HEK293 (cell line): ENCODE results near the gene ZNF587B.
A peak's percentile ranks its signal among the peaks of the same experiment; 100 is the strongest.
"Not testable (repeated sequence)": the region's sequence is repeated elsewhere in the genome, so short reads cannot be mapped to it uniquely, and the experiment has no call there.

Experiments
- CTCF ChIA-PET: fragments of 350-600 bp; formaldehyde crosslinking; extraction: SDS; loops from one replicate; lab custom pipeline; 2021; ENCODE audit warnings: antibody characterized with exemption; lab: Yijun Ruan, JAX
- POLR2A ChIA-PET: fragments of 300-600 bp; formaldehyde crosslinking; extraction: SDS; loops from one replicate; lab custom pipeline; 2020; ENCODE audit warnings: antibody characterized with exemption, inconsistent platforms; lab: Yijun Ruan, JAX
- H3K27ac ChIP-seq: fragments of 200-500 bp; sonication (Bioruptor generic); 2 replicates; pipeline ENCODE4 v1.5.1; 2014; ENCODE audit warnings: low read depth, low read length, control low read depth, inconsistent platforms; ENCODE audit errors: extremely low read depth
- H3K36me3 ChIP-seq, 2 experiments: fragments of 200-500 bp in 1 of 2; sonication (Bioruptor generic) in 1 of 2; 1 replicate in 1 of 2; 2 replicates in 1 of 2; pipeline ENCODE4 v1.5.1; 2014 to 2017; ENCODE audit warnings: inconsistent platforms in 2 of 2, low read length in 2 of 2; ENCODE audit not compliant: control insufficient read depth in 2 of 2, insufficient read depth in 1 of 2
- H3K4me1 ChIP-seq: fragments of 200-500 bp; sonication (Bioruptor generic); 2 replicates; pipeline ENCODE4 v1.5.1; 2014; ENCODE audit warnings: mild to moderate bottlenecking, low read length, inconsistent platforms; ENCODE audit not compliant: control insufficient read depth, insufficient read depth
- H3K4me3 ChIP-seq: 2 replicates; pipeline ENCODE4 v1.5.1; 2011; ENCODE audit warnings: low read depth, mild to moderate bottlenecking, control low read depth, low read length, moderate library complexity
- H3K9me3 ChIP-seq: fragments of 200-500 bp; sonication (Bioruptor generic); 2 replicates; pipeline ENCODE4 v1.5.1; 2014; ENCODE audit warnings: low read depth, low read length, inconsistent platforms; ENCODE audit not compliant: control insufficient read depth, insufficient read depth
- HOXC10 ChIP-seq: sonication (generic); formaldehyde crosslinking; IDR thresholded peaks from 2 replicates; pipeline ENCODE4 v1.8.1; 2023; ENCODE audit warnings: mild to moderate bottlenecking, missing genetic modification reagents
- KLF7 ChIP-seq: fragments of 450-650 bp; formaldehyde crosslinking; IDR thresholded peaks from 2 replicates; pipeline ENCODE4 v1.5.1; 2016; ENCODE audit warnings: missing biosample characterization, missing genetic modification characterization, borderline replicate concordance
- SCRT2 ChIP-seq: fragments of 450-650 bp; formaldehyde crosslinking; IDR thresholded peaks from 2 replicates; pipeline ENCODE4 v1.5.1; 2016; ENCODE audit warnings: missing biosample characterization, missing genetic modification characterization
- ZBTB8A ChIP-seq: fragments of 450-650 bp; formaldehyde crosslinking; IDR thresholded peaks from 2 replicates; pipeline ENCODE4 v1.5.1; 2016; ENCODE audit warnings: missing biosample characterization, missing genetic modification characterization
- ZNF184 ChIP-seq: fragments of 450-650 bp; IDR thresholded peaks from 2 replicates; pipeline ENCODE4 v1.5.1; 2018; ENCODE audit warnings: missing biosample characterization, mild to moderate bottlenecking, missing genetic modification characterization
- ZNF19 ChIP-seq: fragments of 450-650 bp; formaldehyde crosslinking; IDR thresholded peaks from 2 replicates; pipeline ENCODE4; 2016; ENCODE audit warnings: missing biosample characterization, missing genetic modification characterization, low read depth
- ZNF302 ChIP-seq: fragments of 450-650 bp; formaldehyde crosslinking; IDR thresholded peaks from 2 replicates; pipeline ENCODE4 v1.5.1; 2016; ENCODE audit warnings: missing biosample characterization, missing genetic modification characterization, low read depth
- ZNF558 ChIP-seq: fragments of 450-650 bp; formaldehyde crosslinking; IDR thresholded peaks from 2 replicates; pipeline ENCODE4 v1.5.1; 2016; ENCODE audit warnings: missing biosample characterization, missing genetic modification characterization
- ZNF747 ChIP-seq: fragments of 450-650 bp; formaldehyde crosslinking; IDR thresholded peaks from 2 replicates; pipeline ENCODE4 v1.5.1; 2016; ENCODE audit warnings: missing biosample characterization, missing genetic modification characterization
- ZNF837 ChIP-seq: fragments of 450-650 bp; formaldehyde crosslinking; IDR thresholded peaks from 2 replicates; pipeline ENCODE4 v1.5.1; 2016; ENCODE audit warnings: missing biosample characterization, missing genetic modification characterization
- TF ChIP-seq, protein P1 (sequence below): fragments of 450-650 bp; formaldehyde crosslinking; conservative IDR thresholded peaks from 2 replicates; pipeline ENCODE4 v1.5.1; 2016; ENCODE audit warnings: low read depth, missing biosample characterization, missing genetic modification characterization
- TF ChIP-seq, protein P2 (sequence below): IDR thresholded peaks from 2 replicates; pipeline ENCODE4 v1.6.1; 2011; ENCODE audit warnings: mild to moderate bottlenecking, low read depth, low read length, borderline replicate concordance

ZNF587B gene

DNA sequence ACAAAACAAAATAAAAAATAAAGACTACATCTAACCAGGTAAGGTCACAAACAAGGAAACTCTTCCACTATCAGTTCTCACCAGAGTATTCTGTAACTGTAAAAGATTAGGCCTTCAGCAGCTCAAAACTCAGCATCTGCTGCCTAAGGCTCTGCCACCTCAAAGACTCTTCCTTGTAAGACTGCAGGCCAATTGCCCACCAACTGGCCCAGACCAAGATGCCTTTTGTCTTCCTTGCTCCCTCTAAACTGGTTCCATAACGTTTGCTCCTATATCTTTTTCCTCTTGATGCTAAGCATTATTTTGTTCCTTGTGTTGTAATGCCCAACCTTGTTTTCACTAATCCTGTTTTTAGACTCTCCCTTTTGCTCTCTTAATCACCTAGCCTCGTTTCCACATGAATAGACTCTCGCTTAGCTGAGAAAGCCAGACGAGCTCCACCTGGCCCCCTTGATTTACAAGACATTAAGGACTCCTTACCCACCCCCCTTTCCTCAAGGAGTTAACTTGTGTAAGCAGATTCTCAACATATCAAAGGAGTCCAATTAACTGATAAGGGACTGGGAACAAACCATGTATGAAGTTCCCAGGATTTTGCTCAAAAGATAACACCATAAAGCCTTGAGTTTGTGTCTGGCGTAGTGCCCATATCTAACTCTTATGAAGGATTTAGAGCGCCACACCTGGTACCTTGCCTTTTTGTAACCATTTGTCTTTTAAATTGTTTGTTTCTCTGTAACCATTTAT is 57.3 kb downstream of the ZNF587B start (continued):
- TF ChIP-seq, protein P1, sequence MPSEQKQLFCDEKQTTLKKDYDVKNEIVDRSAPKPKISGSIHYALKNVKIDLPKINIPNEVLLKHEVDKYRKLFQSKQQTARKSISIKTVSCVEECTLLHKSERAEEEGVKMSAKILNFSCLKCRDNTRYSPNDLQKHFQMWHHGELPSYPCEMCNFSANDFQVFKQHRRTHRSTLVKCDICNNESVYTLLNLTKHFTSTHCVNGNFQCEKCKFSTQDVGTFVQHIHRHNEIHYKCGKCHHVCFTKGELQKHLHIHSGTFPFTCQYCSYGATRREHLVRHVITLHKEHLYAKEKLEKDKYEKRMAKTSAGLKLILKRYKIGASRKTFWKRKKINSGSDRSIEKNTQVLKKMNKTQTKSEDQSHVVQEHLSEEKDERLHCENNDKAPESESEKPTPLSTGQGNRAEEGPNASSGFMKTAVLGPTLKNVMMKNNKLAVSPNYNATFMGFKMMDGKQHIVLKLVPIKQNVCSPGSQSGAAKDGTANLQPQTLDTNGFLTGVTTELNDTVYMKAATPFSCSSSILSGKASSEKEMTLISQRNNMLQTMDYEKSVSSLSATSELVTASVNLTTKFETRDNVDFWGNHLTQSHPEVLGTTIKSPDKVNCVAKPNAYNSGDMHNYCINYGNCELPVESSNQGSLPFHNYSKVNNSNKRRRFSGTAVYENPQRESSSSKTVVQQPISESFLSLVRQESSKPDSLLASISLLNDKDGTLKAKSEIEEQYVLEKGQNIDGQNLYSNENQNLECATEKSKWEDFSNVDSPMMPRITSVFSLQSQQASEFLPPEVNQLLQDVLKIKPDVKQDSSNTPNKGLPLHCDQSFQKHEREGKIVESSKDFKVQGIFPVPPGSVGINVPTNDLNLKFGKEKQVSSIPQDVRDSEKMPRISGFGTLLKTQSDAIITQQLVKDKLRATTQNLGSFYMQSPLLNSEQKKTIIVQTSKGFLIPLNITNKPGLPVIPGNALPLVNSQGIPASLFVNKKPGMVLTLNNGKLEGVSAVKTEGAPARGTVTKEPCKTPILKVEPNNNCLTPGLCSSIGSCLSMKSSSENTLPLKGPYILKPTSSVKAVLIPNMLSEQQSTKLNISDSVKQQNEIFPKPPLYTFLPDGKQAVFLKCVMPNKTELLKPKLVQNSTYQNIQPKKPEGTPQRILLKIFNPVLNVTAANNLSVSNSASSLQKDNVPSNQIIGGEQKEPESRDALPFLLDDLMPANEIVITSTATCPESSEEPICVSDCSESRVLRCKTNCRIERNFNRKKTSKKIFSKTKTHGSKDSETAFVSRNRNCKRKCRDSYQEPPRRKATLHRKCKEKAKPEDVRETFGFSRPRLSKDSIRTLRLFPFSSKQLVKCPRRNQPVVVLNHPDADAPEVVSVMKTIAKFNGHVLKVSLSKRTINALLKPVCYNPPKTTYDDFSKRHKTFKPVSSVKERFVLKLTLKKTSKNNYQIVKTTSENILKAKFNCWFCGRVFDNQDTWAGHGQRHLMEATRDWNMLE (tag by site-specific recombination): no peak
- TF ChIP-seq ZNF19 (tag by site-specific recombination): no peak
- TF ChIP-seq ZNF837 (tag by site-specific recombination): no peak

DNA sequence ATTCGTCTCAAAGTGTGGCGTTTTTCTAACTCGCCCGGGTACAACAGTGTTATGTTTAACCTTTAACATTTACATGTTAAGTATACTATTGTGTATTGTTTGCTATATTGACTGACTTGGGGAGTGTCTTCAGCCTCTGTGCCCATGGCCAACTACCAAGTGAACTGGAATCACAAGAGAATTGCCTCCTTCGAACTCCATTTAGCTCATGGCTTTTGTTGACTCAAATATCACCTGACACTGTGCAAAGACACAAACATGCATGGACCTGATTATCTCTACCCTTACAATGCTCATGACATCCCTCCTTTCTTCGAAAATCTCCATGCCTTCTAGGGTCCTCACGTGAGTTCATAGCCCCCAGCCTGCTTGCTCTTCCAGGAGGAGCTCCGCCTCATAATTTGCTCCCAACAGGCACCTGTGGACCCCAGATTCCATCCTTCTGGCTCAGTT is 58.0 kb downstream of the ZNF587B start:
- TF ChIP-seq SCRT2 (peak; percentile 29; the same call in 1 of the 2 replicates), ZNF558 (tag by site-specific recombination) (no peak)
- no peaks in the 10 kb centered on the region for H3K4me1 ChIP-seq
- H3K4me3 ChIP-seq: no peak overlapping the region
- no peaks in the 10 kb centered on the region for H3K9me3 ChIP-seq
- no peaks in the 10 kb centered on the region; a peak in 1 of 3 replicates for H3K36me3 ChIP-seq
- POLR2A ChIA-PET: interaction anchor here (1.3 kb wide), 1 partner anchor 73 kb away, joined by 3 read pairs; the partner anchor contains the start of gene ZNF552
- no peak overlapping the region for H3K27ac ChIP-seq
- CTCF ChIA-PET: interaction anchor here (0.6 to 1.8 kb wide), 3 partner anchors 10 to 37 kb away, joined by 3 to 11 read pairs (median 3); no protein-coding TSS in a partner anchor

DNA sequence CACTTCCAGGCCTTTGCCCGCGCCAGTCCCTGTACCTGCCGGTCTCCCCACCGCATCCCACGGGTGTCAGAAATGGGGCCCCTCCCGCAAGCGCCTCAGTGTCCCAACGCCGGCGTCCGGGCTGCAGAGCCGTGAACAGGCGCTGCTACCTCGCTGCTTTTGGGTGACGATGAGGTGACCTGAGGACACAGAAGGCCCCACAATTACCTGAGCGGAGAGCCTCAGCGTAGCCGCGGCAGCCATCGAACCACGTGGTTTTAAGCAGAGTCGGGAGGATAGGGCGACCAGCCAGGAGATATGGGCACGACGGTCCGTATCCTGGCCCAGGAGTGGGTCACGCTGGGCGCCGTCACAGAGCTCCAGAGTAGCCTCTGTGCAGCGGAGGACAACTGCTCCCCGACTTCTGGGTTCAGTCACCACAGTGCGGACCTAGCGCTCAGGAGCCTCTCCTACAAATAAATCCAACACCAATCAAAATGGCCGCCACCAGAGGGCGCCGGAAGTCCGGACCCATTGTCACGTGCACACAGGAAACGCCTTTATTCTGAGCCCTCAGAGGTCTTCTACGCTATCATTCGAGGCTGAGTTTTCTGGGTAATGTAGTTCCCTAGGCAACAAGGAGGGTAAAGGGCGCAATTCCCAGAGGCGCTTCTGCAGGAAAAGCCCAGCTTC is 58.6 kb downstream of the ZNF587B start, which contains the start of gene ZNF814:
TSS of gene ZNF814 (minus strand) at position 478 of the 672 bp plus-strand sequence. CDS start at position 243, 235 bp downstream.
- Histone ChIP-seq H3K4me1 (no peaks in the 10 kb centered on the region), H3K27ac (no peak within 1 kb of the TSS), H3K36me3 (no peaks in the 10 kb centered on the region; a peak in 1 of 3 replicates), H3K4me3 (no peak within 1 kb of the TSS; the same call in 1 of the 2 replicates), H3K9me3 (no peaks in the 10 kb centered on the region)
- CTCF ChIA-PET: interaction anchor here (0.7 to 1.8 kb wide), 2 partner anchors 10 to 530 kb away, joined by 3 to 11 read pairs; no protein-coding TSS in a partner anchor
- POLR2A ChIA-PET: no interaction called here
- TF ChIP-seq ZNF747 (tag by site-specific recombination) (no peak), KLF7 (tag by site-specific recombination) (no peak), HOXC10 (no peak), ZNF184 (tag by site-specific recombination) (no peak), ZBTB8A (tag by site-specific recombination) (no peak), ZNF302 (tag by site-specific recombination) (no peak)
- TF ChIP-seq, protein P2, sequence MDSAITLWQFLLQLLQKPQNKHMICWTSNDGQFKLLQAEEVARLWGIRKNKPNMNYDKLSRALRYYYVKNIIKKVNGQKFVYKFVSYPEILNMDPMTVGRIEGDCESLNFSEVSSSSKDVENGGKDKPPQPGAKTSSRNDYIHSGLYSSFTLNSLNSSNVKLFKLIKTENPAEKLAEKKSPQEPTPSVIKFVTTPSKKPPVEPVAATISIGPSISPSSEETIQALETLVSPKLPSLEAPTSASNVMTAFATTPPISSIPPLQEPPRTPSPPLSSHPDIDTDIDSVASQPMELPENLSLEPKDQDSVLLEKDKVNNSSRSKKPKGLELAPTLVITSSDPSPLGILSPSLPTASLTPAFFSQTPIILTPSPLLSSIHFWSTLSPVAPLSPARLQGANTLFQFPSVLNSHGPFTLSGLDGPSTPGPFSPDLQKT: no peak

DNA sequence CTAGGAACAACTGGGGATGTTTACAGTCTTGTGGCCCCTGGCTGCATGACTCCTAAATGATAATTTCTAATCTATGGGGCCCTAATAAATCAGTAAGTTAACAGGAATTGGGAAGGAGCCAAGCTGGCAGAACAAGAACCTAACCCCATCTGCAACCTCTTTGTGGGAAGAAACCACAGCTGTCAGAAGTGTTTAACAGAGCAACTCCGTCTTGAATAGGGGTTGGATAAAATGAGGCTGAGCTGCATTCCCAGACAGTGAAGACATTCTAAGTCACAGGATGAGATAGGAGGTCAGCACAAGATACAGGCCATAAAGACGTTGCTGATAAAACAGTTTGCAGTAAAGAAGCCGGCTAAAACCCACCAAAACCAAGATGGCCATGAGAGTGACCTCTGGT is 60.6 kb downstream of the ZNF587B start:
- CTCF ChIA-PET: interaction anchor here (0.7 to 0.9 kb wide), 2 partner anchors 13 to 22 kb away, joined by 3 to 4 read pairs; no protein-coding TSS in a partner anchor

More for the DNA sequence above, 60.6 kb downstream of the ZNF587B start:
- H3K36me3 ChIP-seq, POLR2A ChIA-PET, H3K4me3 ChIP-seq, H3K4me1 ChIP-seq, H3K9me3 ChIP-seq, H3K27ac ChIP-seq: not testable (repeated sequence)
